Inflammatory macrophage treated with lipopolysaccharide for 4 hours (primary cell): ENCODE results near the gene CIP2A.
"Not testable (repeated sequence)": the region's sequence is repeated elsewhere in the genome, so short reads cannot be mapped to it uniquely, and the experiment has no call there.

Experiments
- DNase-seq: peaks from one replicate; pipeline ENCODE4 v3.0.0-alpha.2; 2020

CIP2A gene

DNA sequence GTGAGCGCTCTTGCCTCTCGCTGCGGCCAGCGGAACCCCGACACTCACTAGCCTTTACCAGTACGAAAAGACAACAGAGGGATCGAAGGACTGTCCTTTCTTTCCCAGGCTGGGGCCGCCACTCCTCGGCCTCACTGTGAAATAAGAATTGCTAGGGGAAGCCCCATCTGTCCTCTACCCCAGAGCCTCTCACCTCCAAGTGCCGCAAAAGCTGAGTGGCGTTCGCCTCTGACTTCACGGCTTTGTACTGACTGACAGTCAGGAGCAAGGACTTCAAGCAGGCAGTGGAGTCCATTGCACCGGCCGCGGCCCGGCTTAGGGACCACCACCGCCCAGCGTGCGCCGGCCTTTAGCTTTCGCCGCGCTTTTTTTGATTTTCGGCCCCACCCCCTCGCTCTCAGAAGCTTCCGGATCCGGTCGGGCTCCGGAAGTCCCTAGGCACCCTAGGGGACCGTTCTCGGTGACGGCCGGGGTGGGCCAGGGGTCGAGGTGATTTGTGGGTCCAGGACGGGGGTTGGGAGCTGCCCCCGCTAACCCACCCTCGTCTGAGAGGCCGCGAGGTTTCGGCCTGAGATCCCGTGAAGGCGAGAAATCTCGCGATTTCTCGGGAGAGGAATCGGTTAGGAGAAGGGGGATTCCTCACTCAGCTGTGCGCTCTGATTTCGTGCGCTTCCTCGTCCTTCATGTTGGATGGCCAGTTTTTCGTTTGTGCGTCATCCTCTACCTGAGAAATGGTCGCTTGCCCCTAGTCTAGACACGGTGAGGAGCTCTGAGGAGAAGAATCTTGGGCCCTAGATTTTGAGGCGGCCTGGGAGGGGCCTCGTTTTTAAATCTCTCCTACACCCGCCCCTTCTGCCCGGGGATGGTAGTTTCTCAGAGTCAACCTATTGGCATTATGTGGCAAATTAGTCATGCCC, at the start of gene CIP2A, which contains the start of gene DZIP3:
Gene CIP2A (minus strand): TSS at position 358 of the 917 bp plus-strand sequence. CDS start 63 bp downstream, at position 295.
Gene DZIP3 (plus strand): TSS at position 642 of the 917 bp plus-strand sequence. CDS start 15,685 bp downstream, outside the sequence.
- peak; percentile 90 for DNase-seq

DNA sequence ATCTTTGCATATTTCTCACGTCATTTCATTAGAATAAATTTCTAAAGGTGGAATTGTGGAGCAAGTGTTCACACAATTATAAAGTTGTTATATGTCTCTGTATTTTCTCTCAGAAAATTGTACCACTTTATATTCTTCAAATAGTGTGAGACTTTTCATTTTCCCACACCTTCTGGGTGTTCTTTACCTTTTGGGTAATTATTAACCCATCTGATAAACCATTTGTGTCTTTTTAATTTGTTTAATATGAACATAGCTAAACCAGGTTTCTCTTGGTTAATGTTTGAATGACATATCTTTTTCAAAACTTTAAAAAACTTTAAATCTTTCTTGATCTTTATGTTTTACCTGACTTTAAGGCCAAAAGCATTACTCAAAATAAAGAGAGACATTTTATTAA, 40.7 kb upstream of the CIP2A start:
- DNase-seq, result no peak

DNA sequence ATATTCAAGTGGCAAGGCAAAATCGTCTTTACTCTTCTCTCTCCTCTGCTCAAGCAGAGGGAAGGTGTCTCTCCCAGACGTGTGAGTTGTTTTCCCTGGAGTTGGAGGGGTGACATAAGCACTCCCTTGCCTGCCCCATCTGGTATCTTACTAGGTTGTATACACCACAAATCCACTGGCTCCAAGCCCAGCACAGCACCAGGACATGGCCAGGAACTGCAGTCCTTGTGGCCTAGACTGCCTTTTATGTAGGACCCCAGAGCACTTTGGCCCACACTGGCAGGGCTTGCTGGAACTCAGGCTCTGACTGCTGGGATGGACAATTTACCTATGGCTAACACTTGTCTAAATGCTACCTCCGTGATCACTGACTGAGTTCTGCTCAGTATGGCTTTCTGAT, 34.3 kb upstream of the CIP2A start:
- no peak for DNase-seq

DNA sequence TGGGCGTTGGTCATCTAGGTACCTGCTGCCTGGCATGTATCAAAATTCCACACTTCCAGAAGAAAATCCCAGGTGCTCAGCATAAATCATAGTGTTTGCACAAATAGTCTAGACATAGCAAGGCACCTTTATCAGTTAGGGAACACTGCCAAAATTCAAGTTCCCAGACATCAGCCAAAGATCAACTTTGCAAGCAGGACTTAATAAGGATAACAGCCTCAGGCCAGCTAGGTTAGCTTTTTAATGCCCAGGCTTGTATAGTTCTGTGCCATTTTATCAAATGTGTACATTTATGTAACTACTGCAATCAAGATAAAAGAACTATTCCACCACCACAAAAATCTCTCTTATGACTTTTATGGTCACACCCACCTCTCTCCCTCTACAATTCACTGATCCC, 31.0 kb upstream of the CIP2A start:
- no peak for DNase-seq

DNA sequence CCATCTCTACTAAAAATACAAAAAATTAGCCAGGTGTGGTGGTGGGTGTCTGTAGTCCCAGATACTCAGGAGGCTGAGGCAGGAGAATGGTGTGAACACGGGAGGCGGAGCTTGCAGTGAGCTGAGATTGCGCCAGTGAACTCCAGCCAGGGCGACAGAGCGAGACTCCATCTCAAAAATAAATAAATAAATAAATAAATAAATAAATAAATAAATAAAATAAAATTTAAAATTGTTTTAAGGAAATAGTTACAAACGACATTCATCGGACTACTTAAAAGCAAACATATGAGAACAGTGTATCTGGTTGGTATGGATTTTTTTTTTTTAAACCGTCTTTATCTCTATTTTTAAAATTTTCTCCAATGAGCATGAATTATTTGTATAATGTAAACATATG, 26.9 kb upstream of the CIP2A start:
- DNase-seq, result not testable (repeated sequence)

DNA sequence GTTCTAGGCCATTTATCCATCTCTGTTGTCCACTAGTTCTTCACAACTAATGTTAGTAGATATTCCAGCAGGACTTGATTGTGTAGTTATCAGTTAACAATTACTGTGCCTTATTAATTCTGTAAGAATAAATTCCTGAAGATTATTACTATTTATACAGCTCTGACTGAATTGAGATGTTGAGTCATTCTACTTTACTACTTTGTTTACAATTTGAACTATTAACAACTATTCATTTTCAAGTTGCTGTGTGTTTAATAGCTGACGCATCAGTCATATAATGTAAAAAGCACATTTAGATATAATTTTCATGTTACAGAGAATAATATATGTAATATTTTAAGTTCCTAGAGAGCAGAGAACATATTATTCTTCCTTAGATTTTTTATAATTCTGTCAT, 21.4 kb upstream of the CIP2A start:
- no peak for DNase-seq

DNA sequence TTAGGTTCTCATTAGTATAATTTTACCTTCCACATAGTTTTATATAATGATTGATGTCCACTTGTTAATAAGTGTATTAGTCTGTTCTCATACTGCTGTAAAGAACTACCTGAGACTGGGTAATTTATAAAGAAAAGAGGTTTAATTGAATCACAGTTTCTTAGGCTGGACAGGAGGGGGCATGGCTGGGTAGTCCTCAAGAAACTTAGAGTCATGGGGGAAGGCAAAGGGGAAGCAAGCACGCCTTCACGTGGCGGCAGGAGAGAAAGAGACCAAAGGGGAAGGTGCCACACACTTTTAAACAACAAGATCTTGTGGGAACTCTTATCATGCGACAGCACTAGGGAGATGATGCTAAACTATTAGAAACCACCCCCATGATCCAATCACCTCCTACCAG, 19.5 kb upstream of the CIP2A start:
- DNase-seq, result no peak

DNA sequence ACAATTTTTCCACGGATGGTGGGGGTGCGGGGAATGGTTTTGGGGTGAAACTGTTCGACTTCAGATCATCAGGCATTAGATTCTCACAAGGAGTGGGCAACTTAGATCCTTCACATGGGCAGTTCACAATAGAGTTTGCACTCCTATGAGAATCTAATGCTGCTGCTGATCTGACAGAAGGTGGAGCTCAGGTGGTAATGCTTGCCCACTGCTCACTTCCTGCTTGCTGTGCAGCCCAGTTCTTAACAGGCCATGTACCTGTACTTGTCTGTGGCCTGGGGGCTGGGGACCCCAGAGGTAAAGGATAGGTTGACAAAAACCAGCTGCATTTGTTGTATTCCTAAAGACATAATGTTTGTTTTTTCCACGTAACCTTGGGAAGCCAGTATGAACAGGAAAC, 16.3 kb upstream of the CIP2A start:
- no peak for DNase-seq

DNA sequence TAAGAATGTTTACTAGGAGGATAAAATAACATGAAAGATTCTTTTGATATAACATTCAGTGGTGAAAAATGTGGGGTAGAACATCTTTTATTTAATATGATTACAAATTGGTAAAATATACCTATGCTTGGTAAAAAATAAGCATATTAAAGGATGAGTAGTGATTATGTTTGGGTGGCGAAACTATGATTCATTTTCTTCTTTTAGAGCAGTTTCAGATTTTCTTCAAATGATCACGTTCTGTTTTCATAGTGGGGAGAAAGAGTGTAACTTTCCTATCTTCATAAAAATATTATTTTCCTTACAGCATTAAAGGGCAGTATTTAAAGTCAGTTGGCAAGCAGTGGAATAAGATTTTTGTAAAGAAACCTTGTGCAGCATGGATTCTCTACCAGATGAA, 15.8 kb upstream of the CIP2A start:
- no peak for DNase-seq

DNA sequence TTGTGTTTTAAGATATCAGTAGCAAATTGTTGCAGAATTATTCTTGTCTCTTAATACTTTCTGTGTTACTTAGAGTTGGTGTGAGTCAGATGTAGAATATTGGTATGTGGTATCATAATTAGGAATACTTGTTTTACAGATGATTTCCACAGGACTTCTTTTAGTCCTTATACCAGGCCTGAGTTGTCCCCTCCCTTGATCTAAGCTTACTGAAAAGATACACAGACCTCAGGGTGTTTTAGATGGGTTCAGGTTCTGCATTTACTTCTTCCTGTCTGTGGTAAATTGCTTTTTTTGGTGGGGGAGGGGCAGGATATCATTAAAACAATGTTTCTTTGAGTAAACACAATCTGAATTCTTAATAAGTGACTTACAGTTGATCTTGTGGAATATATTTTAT, 14.5 kb upstream of the CIP2A start:
- no peak for DNase-seq

DNA sequence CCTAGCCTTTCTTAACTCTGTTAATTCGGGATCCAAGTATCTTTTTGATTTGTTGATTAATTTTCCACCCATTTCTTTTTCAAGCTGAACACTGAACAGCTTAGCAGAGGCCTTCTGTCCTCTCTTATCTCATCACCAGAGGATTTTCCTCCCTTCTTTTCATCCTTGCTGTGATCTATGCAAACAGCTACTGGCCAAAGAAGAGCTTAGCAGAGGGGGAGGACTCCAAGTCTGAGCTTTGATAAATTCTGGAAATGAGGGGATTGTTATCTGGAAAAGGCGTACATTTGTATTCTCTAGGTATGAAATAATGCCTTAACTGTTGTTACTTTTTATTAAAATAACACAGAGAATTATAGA, 13.7 kb upstream of the CIP2A start:
- no peak for DNase-seq

DNA sequence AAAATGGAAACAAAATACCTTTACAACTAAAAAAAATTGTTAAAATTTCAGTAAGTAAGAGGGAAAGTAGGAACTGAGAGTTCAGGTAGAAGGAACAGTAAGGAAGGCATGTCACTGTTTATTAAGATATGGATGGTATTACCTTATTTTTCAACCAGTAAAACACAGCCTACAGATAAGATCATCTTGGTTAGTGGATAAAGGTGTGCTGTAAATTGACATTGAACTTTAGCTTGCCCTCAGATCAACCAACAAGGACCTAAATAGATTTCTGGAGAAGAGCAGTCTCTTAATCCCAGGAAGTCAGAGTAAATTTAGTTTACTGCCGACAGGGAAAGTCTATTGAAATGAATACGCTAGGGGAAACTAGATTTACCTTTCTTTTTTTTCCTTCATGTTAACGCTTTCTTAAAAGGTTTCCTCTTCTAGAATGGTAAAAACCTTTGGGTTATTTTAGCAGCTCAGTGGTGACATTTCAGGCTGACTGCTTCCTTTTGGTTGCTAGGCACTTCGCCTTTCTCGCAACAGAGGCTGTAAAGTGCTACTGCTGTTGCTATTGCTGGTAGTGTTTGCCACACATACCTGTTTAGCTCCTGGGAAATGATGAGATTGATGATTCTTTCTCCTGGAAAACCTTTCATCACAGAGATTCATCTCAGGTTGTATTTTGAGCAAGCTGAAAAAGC, 13.2 kb upstream of the CIP2A start:
- DNase-seq, result no peak

DNA sequence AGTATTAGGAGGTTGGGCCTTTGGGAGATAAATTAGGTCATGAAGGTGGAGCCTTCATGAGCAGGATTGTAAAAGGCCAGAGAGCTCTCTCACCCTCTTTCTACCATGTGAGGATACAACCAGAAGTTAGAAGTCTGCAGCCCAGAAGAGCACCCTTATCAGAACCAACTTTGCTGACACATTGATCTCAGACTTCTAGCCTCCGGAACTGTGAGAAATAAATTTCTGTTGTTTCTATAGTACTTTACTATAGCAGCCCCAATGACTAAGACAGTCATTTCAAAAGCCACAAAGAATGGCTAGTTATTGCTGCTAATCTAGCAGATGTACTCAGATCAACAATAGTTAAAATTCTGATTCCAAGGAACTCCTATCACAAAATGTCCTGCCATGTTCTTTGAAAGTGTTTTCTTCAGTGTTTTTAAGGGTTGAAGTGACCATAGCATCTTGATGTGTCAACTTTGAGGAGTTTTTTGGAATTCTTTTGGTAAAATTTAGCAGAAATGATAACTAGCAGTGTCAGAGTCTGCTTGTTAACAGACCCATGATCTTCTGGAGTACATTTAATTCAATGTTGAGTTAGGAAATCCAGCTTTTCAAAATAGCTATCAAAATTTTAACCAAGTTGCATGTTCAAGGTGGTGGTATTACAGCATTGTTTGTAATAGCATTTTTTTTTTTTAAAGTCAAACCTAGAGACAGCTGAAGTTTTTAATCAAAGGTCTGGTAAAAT, 10.6 kb upstream of the CIP2A start:
- DNase-seq, result no peak

DNA sequence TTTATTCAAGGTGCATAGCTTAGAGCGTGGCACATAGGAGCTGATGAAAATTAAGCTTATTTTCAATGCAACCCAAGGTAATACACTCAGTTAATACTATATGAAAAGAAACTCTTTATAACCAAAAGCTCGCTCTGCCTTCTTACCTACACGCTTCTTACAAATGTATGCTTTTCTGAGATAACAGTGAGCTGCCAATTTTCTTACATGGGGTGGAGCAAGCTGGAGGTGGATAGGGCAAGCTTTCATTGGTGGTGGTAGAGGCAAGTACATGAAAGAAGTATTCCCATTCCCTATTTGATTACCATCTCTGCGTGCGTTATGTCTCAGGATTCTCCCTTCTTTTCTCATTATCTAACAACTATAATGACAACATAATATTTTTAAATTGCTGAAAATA, 9.1 kb upstream of the CIP2A start:
- DNase-seq, result no peak

DNA sequence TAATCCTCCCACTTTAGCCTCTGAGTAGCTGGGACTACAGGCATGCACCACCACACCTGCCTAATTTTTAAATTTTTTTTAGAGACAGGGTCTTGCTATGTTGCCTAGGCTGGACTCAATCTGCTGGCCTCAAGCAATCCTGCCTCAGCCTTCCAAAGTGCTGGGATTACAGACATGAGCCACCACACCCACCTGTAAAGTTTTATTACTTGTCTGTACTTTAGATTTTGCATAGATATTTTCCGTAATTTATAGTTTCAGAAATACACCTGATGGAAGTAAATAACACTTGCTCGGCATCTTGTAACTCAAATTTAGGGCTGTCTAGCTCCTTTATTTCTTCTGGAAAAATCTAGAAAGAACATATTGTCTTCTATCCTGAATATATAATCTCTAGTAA, 6.1 kb upstream of the CIP2A start:
- no peak for DNase-seq

DNA sequence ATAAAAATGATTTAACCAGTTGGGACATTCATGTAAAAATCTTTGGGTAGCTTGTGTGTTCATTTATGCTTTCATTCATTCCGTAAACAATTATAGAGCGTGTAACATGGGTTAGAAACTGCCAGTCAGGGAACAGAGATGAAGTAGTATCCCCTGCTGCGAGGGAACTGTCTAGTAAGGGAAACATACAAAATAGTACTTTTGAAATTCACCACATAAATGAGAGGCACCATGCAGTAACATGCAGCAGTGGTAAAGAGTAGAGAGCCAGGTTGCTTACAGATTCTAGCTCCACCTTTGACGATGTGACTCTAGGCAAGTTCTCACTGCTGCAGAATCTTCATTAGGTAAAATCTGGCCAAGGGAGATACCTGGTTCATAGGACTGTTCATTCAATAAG, 1.2 kb upstream of the CIP2A start:
- DNase-seq, result no peak

DNA sequence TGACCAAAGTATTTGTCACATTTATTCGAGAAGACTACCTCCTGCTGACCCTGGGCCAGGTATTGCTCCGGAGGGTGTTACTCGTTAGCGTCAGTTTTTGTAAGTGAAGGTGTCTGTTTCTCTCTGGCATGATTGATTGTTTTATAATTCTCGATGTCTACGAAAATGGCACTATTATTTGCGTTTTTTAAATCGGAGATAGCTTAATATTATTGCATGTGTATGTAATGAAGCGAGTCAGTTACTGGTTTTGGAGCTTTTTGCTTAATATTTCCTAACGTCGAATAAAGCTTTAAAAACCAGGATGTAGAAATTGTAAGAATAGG, 723 bp upstream of the CIP2A start:
- DNase-seq, result no peak

DNA sequence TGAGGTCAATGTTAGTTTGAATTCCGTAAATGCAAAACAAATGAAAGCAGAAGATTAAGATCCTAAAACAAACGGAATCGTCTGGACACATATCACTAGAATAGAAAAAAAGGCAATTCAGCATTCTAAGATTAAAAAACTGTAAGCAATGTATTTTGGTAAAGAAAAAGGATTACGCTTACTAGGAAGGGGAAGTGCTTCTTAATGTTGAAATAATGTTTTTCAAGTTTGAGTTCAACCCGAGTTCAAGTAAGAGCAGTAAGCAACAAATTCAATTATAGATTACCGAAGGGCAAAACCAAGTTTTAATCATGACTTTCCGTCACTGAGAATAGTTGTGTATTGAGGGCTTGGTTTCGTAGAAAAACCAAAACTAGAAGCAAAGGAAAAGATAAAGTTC, 637 bp downstream of the CIP2A start:
- peak; percentile 65 for DNase-seq

DNA sequence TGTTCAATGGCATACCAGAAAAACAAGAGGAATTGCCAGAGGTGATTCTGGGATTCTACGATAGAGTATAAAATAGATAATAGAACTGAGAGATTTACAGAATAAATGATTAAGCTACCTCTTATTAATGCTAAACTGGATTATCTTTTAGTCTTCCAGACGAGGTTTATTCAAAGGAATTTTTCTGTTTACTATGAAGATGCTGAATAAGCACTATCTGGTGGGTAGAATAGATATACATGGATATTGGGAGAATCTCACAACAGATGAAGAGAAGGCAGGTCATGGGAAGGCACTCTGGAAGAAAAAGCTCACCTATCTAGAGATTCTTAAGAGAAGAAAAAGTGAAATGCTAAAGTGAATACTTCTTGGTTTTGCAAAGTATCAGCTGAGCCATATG, 11.2 kb downstream of the CIP2A start:
- no peak for DNase-seq

DNA sequence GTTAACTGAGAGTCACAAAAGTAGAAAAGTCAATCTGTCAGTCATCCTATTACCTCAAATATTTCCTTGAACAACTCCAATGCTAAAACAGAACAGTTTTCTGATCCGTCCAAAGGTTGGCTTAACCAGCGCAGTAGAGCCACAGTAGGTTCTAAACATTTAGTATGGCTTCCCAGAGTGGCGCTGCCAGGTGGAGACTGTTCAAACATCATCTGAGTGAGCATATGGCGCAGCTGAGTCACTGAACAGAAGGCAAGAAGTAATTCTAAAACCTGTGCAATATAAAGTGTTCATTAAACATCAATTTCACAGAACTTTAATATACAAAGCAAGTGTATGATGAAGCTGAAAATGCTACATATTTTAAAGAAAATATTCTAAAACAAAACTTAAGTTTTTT, 19.9 kb downstream of the CIP2A start:
- no peak for DNase-seq

DNA sequence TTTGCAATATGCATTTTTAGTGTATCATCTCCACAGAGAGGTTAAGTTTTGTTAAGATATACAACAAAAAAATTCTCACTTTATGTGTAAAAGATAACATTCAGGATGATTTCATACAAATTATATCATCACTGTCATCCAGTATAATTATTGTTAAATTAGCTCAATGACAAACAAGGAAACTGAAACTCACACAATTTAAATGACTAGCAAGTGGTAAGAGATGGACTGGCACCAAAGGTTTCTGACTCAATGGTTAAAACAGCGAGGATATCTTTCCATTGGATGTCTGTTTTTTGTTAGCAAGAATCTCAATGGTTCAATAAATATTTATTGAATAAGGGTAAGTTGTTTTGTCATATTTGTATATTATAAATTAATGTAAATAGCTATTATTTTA, 22.6 kb downstream of the CIP2A start:
- no peak for DNase-seq

DNA sequence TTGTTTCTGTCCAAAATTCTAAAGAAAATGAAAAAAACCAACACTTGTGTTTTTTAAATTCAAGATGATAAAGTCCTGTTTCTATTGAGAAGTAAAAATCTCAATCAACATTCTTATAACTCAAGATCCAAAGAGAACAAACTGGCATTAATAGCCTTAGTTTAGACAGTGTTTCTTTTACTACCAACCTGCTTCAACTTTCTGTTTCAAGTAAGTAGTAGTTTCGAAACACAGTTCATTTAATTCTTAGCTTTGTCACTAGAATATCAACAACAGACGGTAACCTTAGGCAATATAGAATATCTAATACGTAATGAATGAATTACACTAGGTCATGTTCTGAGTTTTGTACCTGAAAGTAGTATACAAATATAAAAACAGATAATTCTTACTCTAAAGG, 23.7 kb downstream of the CIP2A start:
- no peak for DNase-seq

DNA sequence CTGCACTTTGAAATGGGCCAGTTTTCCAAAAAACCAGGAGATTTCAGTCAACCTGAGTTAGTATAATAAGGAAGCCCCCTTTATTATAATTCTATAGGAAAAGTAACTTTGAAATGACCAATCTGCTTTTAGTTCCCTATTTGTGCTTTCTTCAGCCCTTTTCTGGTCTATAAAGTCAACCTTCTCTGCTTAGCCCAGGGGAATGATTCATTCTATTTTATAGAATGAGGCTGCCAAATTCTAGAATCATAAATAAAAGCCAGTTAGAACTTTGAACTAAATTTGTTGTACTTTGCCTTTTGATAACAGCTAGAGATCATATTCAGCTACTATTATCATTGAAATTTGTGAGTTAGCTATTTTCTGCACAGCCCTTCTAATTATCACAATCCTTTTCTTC, 24.7 kb downstream of the CIP2A start:
- no peak for DNase-seq

DNA sequence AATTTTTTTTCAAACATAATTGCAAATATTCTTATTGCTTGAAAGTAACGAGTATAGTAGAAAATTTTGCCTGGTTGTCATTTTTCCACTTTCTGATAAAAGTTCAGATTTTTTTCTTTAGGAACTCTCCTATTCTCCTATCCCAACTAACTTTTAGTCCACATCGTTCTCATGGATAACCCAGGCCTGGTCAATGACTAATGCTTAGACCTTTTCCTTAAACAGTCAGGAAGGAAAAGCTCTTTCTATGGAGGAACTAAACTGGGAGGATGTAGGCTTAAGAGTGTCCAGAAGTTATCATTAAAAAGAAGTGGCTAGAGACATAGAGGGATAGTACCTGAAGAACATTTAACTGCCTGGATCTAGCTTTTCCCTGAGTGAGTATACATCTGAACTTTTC, 26.7 kb downstream of the CIP2A start:
- no peak for DNase-seq
